ENCODE results near the gene NRG3.

DNA sequence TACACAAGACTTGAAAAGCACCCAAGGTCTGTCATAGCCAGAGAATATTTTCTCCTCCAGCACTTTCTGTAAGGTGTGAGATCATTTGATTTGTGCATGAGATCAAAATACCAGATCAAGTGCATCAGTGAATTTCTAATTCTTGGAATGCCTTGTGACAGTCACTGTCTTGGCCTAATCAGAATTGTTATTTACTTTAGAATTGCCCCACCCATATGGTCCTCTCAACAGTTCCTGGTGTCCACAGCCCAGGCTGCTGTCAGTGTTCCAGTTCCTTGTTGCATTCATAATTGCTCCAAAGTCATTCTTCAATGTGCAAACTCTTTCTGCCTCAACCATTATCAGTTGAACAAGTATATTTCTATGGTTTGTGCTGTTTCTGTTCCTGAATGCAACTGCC is 770.2 kb downstream of the NRG3 start:
- TF ChIP-seq POLR2A (IDR thresholded peaks at IDR 0.05), result no peak
- TF ChIP-seq, protein P1, sequence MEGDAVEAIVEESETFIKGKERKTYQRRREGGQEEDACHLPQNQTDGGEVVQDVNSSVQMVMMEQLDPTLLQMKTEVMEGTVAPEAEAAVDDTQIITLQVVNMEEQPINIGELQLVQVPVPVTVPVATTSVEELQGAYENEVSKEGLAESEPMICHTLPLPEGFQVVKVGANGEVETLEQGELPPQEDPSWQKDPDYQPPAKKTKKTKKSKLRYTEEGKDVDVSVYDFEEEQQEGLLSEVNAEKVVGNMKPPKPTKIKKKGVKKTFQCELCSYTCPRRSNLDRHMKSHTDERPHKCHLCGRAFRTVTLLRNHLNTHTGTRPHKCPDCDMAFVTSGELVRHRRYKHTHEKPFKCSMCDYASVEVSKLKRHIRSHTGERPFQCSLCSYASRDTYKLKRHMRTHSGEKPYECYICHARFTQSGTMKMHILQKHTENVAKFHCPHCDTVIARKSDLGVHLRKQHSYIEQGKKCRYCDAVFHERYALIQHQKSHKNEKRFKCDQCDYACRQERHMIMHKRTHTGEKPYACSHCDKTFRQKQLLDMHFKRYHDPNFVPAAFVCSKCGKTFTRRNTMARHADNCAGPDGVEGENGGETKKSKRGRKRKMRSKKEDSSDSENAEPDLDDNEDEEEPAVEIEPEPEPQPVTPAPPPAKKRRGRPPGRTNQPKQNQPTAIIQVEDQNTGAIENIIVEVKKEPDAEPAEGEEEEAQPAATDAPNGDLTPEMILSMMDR (IDR thresholded peaks at IDR 0.05), result no peak
- no peak for TF ChIP-seq EP300 (IDR thresholded peaks at IDR 0.05)

All from tibial nerve (tissue), 4 donors.